ENCODE measurements around the gene PARN.
"Not testable (repeated sequence)": the region's sequence is repeated elsewhere in the genome, so short reads cannot be mapped to it uniquely, and the experiment has no call there.

Gene PARN

GRCh38 chr16:14632693-14633569 lies 2.9 kb upstream of the PARN start, which contains the start of gene BFAR:
BFAR (plus strand) TSS chr16:14632951; CDS start chr16:14644347, 11,396 bp downstream.
- DNase-seq: peak; percentile 99

- DNase-seq: not testable (repeated sequence)
These were observed 715 bp upstream of the PARN start for GRCh38 chr16:14630620-14631330.

- no peak for DNase-seq
These were observed 495 bp downstream of the PARN start for GRCh38 chr16:14629612-14629918.

GRCh38 chr16:14628806-14629611 lies 1.1 kb downstream of the PARN start:
- peak; percentile 17 for DNase-seq

GRCh38 chr16:14627078-14627477 lies 3.0 kb downstream of the PARN start:
- DNase-seq: no peak

- no peak for DNase-seq
These were observed 11.5 kb downstream of the PARN start for GRCh38 chr16:14618566-14618965.

- no peak for DNase-seq
These were observed 13.8 kb downstream of the PARN start for GRCh38 chr16:14616280-14616679.

GRCh38 chr16:14613991-14614390 lies 16.1 kb downstream of the PARN start:
- no peak for DNase-seq

- no peak for DNase-seq
These were observed 18.4 kb downstream of the PARN start for GRCh38 chr16:14611660-14612059.

GRCh38 chr16:14609716-14610115 lies 20.3 kb downstream of the PARN start:
- DNase-seq: no peak

- no peak for DNase-seq
These were observed 21.5 kb downstream of the PARN start for GRCh38 chr16:14608604-14609003.

- DNase-seq: no peak
These were observed 21.9 kb downstream of the PARN start for GRCh38 chr16:14608111-14608566.

GRCh38 chr16:14606102-14606501 lies 24.0 kb downstream of the PARN start:
- DNase-seq: no peak

GRCh38 chr16:14602443-14602963 lies 27.6 kb downstream of the PARN start:
- no peak for DNase-seq

- peak; percentile 4 for DNase-seq
These were observed 29.9 kb downstream of the PARN start for GRCh38 chr16:14600164-14600563.

GRCh38 chr16:14586637-14587305 lies 43.3 kb downstream of the PARN start:
- no peak for DNase-seq

- DNase-seq: no peak
These were observed 44.8 kb downstream of the PARN start for GRCh38 chr16:14585287-14585686.

GRCh38 chr16:14580926-14581325 lies 49.1 kb downstream of the PARN start:
- DNase-seq: not testable (repeated sequence)

GRCh38 chr16:14579266-14579665 lies 50.8 kb downstream of the PARN start:
- no peak for DNase-seq

GRCh38 chr16:14576532-14576931 lies 53.5 kb downstream of the PARN start:
- no peak for DNase-seq

- no peak for DNase-seq
These were observed 54.0 kb downstream of the PARN start for GRCh38 chr16:14576069-14576468.

- DNase-seq: not testable (repeated sequence)
These were observed 55.2 kb downstream of the PARN start for GRCh38 chr16:14574698-14575415.
